SK-N-SH treated with all-trans-retinoic acid at 6 μM for 48 hours (cell line): ENCODE results near the gene FOXO3.

Source experiments
- TOX ChIP-seq: fragments of 250-450 bp; sonication (Bioruptor Pico); IDR thresholded peaks from 2 replicates; pipeline ENCODE4 v1.8.0; 2021; ENCODE audit warnings: mild to moderate bottlenecking, moderate library complexity, borderline replicate concordance
- ZFP30 ChIP-seq: fragments of 450-650 bp; formaldehyde crosslinking; IDR thresholded peaks from 2 replicates; pipeline ENCODE4 v1.5.0; 2022; ENCODE audit warnings: mild to moderate bottlenecking, moderate library complexity
- ZNF565 ChIP-seq: fragments of 450-650 bp; formaldehyde crosslinking; conservative IDR thresholded peaks from 2 replicates; pipeline ENCODE4 v1.5.0; 2020; ENCODE audit warnings: low read depth, mild to moderate bottlenecking, moderate library complexity
- ZNF70 ChIP-seq: fragments of 450-650 bp; formaldehyde crosslinking; IDR thresholded peaks from 2 replicates; pipeline ENCODE4 v1.5.0; 2020; ENCODE audit warnings: mild to moderate bottlenecking, moderate library complexity
- TF ChIP-seq, protein P1 (sequence below): fragments of 250-450 bp; sonication (Bioruptor Pico); IDR thresholded peaks from 2 replicates; pipeline ENCODE4 v1.8.0; 2021; ENCODE audit warnings: low read depth, mild to moderate bottlenecking, moderate library complexity, borderline replicate concordance

DNA sequence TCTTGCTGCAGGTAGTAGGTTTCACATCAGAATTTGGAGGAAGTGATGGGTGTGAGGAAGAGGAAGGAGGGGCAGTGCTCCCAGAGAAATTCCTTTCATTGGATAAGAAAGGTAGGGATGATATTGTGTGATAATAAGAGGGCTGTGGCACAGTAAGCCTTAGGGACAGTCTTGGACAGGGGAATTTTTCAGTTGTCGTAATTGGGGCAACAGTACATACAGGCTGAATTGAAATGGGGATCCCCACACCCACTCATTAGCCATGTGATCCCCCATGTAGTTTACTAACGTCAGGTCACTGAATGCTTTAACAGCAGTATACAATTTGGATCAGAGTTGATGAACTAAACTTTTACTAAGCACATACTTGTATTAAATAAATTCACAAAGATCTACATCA is 79.4 kb downstream of the FOXO3 start:
- TF ChIP-seq ZNF565 (no peak), TOX (no peak), ZFP30 (CRISPR knock-in tag) (no peak), ZNF70 (CRISPR knock-in tag) (no peak)
- TF ChIP-seq, protein P1, sequence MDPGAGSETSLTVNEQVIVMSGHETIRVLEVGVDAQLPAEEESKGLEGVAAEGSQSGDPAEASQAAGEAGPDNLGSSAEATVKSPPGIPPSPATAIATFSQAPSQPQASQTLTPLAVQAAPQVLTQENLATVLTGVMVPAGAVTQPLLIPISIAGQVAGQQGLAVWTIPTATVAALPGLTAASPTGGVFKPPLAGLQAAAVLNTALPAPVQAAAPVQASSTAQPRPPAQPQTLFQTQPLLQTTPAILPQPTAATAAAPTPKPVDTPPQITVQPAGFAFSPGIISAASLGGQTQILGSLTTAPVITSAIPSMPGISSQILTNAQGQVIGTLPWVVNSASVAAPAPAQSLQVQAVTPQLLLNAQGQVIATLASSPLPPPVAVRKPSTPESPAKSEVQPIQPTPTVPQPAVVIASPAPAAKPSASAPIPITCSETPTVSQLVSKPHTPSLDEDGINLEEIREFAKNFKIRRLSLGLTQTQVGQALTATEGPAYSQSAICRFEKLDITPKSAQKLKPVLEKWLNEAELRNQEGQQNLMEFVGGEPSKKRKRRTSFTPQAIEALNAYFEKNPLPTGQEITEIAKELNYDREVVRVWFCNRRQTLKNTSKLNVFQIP = no peak
